Jurkat, Clone E6-1 (cell line): ENCODE results near the gene PROZ.

Experiments used
- DNase-seq: peaks from one replicate; pipeline ENCODE4 v3.0.0-alpha.2; 2011; ENCODE audit warnings: low read depth, low spot score
- H3K4me3 ChIP-seq: 2 replicates; pipeline ENCODE4 v1.5.1; 2011; ENCODE audit warnings: mild to moderate bottlenecking, low read length, control low read depth, moderate library complexity

The PROZ gene

DNA sequence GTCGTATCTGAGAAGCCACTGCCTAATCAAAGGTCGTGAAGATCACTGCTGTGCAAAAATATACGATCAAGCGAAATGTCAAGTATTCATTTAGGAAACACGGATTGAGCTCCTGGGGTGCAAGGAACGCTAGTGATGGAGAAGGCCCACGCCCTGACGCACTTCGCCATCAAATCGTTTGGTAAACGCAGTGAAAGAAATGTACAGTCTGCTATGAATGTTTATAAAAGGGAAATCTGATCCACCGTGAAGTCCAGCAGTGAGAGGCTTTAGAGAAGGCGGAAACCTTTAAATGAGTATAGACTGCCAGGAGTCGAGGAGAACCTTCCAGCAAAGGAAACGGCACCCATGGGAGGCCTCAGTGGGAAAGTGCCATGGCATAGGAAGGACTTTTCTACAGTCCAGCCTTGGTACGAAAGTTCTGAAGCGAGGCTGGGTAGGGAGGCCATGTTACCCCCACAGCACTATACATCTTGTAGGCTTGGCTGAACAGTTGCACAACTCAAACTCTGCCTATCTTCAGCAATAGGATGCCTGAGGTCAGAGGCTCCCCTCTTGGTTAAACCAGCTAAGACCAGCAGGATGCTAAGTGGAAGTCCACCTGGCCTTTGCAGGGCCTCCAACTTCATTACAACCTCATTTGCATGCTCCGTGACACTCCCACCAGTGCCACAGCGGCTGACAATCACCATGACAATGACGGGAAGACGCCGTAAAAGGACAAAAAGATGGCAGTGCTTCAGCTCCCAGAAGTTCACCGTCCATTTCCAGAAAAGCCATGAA, 29.6 kb downstream of the PROZ start:
- no peak overlapping the region for H3K4me3 ChIP-seq
- DNase-seq = no peak

DNA sequence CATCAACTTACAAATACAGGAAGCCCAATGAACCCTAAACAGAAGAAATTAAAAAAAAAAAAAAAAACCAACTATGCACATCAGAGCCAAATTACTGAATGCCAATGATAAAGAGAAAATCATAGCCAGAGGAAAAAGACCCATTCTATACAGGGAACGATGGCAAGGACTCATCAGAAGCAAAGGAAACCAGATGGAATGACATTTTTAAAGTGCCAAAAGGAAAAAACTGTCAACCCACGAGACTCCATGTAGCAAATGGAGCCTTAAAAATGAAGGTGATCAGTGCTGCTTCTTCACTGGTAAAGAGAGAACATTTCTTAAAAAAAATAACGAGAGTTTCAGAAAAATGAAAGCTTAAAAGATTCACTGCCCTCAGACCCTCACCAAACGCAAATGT, 31.7 kb downstream of the PROZ start:
- no peak for DNase-seq

DNA sequence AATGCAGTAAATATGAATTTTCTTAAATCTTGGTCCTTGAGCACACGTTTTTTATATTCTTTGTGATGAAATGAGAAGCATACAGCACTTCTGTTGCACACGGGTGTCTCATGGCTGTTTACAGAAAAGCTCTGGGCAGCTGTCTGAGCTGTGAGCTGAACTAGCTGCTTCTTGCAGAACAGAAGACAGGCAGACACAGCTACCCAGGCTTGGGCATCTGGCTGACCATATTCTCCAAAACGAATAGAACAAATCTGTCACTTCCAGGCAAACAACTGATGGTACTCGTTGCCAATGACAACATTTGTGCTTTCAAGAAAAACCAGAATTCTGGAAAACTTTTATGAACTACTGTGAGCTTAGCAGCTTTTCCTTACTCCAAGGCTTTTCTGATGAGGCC, 33.8 kb downstream of the PROZ start:
- DNase-seq = no peak
- H3K4me3 ChIP-seq = no peak overlapping the region

More for the DNA sequence above, 31.7 kb downstream of the PROZ start:
- no peak overlapping the region for H3K4me3 ChIP-seq

DNA sequence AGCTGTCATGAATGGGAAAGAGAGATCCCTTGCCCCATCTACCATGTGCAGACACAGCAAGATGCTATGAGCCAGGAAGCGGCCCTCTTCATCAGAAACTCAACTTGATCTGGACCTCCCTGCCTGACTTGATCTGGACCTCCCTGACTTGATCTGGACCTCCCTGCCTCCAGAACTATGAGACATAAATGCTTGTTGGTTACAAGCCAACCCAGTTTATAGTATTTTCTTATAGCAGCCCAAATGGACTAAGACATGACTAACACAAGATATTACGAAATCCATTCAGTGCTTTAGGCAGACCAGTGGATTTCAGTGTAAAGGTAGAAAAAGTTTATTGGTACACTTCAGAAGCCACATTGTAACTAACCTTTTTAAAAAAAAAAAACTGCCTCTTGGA, 34.5 kb downstream of the PROZ start:
- H3K4me3 ChIP-seq = no peak overlapping the region
- no peak for DNase-seq

DNA sequence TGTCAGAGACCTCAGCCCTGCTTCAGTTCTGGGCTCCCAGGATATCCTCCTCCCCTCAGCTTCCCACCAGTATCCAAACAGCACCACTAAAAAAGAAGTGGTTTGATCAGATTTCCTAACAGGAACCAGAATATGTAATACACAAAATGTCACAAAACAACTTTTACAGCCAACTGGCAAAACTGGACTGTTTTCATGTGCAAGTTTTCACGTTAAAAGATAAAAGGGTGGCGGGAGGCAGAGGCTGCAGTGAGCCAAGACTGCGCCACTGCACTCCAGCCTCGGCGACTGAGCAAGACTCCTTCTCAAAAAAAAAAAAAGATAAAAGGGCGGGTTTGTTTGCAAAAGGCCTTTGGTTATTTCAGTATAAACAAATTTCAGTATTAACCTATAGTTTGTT, 36.9 kb downstream of the PROZ start:
- H3K4me3 ChIP-seq = no peak overlapping the region
- no peak for DNase-seq

DNA sequence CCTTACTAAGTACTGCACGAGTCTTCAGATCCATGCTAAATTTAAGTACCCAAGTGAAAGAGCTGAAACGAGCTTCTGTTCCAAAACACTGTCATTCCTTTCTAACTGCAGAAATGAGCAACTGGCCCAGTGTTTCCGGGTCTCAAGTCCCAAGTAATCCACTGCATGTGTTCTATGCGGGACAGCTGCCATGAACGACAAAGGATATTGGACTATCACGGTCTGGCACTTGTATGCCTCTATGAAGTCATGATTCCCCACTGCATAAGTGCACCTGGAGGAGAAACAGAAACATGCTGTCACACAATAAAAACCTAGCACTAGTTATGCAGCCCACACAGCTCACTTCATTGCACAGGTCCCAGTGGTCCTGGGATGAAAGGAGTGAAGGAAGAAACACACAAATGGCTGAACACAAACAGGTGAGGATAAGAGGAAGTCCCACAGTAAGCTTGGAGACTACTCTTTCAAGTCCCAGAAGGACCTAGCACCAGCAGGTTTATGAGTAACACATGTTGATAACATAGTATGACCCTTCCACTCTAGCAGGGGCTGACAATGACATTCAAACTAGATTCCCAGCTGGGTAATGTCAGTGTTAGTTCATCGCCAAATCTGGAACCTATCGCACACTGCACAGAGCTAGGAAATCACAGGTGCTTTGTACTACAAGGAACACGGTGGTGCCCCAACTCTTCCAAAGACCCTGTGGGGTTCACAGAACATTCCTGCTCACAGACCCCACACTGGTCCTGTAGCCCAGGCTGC, 38.7 kb downstream of the PROZ start:
- no peak overlapping the region for H3K4me3 ChIP-seq
- no peak for DNase-seq

DNA sequence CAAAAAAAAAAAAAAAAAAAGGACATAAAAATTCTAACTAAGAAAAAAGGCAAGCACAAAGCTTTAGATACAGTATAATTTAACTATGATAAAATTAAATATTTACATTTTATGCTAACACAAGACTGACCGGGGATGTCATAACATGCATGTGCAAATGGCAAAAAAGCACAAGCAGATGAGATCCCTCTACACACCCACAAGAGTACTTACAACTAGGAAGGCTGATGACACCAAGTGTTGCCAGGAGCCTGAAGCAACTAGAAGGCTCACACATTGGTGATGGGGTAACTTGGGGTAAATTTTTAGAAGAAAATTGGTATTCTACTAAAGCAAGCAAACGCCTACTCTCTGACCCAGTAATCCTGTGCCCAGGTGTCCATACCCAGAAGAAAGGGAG, 43.4 kb downstream of the PROZ start:
- no peak for DNase-seq
- H3K4me3 ChIP-seq = no peak overlapping the region

DNA sequence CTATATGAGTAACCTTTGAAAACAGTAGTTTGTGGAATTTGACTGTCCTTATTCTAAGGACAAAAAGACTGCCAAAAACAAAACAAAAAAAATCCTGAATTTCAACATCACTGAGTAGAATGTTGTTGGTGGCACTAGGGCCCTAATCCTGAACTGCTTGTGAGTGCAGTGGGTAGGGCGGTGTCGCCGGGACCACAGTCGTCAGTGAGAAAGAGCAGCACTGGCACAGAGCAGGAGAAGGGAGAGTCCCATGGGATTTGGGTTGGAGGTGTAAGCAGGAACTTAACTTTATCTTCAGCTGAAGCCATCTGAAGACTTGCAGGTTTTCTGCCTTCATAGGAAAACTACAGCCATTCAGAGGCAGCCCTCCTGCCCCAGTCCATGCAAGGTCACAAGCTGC, 44.5 kb downstream of the PROZ start:
- no peak for DNase-seq
- H3K4me3 ChIP-seq = no peak overlapping the region

DNA sequence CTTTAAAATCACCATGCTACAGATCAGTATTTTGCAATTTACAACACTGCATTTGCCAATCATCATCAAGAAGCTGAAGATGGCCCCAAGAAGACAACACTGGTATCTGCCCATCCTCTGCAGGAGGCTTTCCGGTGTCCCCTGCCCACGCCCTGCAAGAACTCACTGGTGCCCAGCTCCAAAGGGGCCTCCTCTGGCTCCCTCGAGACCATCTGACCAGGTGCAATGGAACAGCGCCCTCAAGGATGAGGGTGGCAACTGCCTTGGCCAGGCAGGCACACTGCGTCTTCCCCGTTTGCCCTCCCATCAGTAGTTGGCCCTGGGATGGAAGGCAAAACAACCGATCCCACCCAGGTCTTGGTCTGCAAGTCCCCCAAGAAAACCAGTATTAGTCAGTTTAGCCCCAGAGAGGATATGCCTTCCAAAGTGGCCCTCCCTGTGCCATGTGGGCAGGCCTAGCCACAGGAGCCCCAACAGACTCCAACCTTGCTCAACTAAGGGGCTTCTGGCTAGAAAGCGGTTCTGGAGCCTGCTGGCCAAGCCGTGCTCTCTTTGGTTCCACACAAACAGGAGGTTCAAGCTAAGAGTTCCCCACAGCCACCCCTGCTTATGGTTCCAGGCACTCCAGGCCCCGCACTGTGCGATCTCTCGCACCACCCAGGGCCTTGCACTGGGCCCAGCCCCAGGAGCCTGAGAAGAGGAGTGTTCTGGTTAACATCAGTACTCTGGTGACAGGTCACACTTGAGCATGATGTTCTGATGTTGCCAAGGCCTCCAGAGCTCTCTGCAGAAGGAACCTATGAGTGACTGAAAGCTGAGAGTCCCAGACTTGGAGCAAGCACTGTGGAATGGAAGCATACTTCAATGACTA, 45.3 kb downstream of the PROZ start:
- DNase-seq = no peak
- H3K4me3 ChIP-seq = no peak overlapping the region

DNA sequence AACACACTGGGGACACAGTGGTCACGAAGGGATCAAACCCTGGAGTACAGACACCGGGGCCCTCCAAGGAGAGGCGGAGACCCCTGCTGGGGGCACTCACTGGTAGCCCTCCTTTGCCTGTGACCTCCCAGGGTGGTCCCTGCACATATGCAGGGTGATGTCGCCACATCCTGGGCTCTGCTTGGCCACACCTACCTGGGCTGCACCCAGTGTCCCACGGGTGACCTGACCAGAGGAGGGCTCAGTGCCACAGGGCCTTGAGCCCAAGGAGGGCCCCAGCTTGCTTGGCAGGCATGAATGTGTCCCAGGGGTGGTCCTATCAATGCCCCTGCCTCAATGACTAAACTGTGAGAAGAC, 45.9 kb downstream of the PROZ start:
- no peak overlapping the region for H3K4me3 ChIP-seq
- no peak for DNase-seq

DNA sequence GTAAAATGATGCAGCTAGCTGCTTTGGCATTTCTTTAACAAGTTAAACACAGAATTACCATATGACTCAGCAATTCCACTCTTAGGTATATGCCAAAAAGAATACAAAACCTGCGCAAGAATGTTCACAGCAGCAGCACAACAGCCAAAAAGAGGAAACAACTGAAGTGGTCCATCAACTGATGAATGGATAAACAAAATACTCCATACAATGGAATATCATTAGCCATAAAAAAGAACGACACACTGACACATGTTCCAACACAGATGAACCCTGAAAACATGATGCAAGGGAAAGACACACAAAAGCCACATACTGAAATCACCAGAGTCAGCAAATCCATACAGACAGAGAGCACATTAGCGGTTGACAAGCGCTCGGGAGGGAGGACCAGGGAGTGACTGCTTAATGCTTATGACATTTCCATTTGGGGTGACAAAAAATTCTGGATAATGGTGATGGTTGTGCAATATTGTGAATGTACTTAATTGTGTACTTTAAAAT, 47.0 kb downstream of the PROZ start:
- no peak for DNase-seq
- H3K4me3 ChIP-seq = no peak overlapping the region

DNA sequence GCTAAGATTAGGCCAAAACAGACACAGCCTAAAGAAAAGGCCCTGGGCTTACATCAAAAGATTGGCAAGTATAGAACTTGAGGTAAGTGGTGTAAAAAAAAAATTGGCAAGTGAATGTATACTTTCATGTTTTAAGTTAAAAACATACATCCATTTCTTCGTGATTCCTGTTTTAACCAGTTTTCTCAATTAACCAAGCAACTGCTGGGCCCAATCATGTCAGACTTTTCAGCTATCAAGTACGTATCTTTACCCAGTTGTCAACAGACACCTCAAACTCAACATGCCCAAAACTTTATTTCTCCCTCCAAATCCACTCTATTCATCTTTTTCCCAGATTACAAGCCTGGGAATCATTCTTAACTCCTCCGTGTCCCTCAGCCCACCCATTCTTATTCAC, 49.0 kb downstream of the PROZ start:
- no peak for DNase-seq
- H3K4me3 ChIP-seq = peak overlapping the region; percentile 91

DNA sequence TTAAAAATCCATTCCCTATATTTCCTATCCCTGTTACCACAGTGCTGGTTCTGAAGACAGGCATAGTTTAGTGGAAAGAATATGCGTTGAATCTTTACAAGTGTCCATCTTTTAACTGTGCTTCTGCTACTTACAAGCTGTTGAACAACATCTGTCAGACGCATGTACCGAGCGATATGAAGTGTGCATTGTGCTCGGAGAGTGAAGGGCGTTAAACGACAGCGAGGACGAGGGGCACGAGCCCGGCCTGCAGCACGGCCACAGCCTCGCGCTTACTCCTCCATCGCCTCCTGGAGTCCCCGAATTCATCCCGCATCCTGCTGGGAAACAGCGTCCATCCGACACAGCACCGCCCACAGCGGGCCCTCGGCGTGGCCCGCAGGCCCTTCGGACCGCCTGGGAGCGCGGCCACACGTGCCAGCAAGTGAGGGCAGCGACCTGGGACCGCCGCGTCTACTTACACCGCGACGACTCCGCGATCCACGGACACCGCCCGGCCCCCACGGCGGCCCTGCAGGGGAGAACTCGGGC, 49.5 kb downstream of the PROZ start:
- H3K4me3 ChIP-seq = peak overlapping the region; percentile 91
- peak; percentile 29 for DNase-seq

DNA sequence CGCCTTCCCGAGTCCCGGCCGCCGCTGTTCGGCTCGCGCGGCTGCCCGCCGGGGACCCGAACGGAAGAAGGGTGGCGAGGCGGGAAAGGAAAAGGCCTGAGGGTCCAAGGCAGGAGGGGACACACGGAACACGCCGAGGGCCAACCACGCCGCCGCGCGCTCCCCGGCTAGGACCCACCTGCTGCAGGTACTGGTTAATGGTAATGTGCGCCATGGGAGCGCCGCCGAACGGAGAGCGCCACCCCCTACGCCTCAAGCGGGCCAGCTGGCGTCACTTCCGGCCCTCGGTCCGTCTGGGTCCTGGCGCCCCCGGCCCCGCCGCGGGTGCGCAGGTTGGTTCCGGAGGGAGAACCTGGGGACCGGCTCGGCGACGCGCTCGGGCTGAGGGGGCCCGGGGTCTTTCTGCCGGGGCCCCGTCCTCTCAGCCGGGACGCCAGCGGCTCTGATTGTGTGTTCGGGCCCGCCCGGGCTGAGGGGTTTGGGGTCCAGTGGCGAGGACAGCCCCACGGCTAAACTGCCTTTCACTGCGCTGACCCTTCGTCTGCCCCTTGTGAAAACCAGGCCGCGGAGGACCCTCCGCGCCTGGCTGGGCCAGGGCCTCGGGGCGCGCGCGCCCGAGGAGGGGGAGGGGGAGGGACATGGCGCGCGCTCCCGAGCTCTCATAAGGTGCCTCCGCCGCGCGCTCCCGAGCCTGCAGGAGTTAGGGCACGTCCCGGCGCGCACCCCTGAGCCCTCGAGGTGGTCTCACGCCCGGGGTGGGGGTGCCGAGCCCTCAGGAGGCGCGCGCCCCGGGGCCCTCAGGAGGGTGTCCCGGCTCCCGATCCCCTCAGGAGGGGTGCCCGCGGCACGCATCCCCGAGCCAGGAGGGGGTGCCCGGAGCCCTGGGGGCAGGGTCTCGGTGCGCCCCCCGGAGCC, 50.2 kb downstream of the PROZ start, which contains the start of gene PCID2:
Gene PCID2 (minus strand): TSS at position 249 of the 915 bp plus-strand sequence. CDS start 35 bp downstream, at position 214.
- DNase-seq = peak; percentile 86
- peak within 1 kb of the TSS; percentile 91 for H3K4me3 ChIP-seq

DNA sequence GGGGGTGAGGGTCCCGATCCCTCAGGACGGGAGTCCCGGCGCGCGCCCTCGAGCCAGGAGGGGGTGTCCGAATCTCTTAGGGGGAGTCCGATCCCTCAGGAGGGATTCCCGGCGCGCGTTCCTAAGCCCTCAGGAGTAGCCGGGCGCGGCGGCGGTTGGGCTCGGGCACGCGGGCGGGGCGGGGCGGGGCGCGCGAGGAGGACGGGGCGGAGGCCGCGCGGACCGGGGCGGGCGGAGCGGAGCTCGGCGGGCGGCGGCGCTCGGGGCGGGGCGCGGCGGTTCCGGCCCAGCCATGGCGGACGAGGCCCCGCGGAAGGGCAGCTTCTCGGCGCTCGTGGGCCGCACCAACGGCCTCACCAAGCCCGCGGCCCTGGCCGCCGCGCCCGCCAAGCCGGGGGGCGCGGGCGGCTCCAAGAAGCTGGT, 50.9 kb downstream of the PROZ start, which contains the start of gene CUL4A:
Gene CUL4A (plus strand): TSS at position 278 of the 423 bp plus-strand sequence. CDS start 15 bp downstream, at position 293.
- peak; percentile 29 for DNase-seq
- peak within 1 kb of the TSS; percentile 91 for H3K4me3 ChIP-seq

DNA sequence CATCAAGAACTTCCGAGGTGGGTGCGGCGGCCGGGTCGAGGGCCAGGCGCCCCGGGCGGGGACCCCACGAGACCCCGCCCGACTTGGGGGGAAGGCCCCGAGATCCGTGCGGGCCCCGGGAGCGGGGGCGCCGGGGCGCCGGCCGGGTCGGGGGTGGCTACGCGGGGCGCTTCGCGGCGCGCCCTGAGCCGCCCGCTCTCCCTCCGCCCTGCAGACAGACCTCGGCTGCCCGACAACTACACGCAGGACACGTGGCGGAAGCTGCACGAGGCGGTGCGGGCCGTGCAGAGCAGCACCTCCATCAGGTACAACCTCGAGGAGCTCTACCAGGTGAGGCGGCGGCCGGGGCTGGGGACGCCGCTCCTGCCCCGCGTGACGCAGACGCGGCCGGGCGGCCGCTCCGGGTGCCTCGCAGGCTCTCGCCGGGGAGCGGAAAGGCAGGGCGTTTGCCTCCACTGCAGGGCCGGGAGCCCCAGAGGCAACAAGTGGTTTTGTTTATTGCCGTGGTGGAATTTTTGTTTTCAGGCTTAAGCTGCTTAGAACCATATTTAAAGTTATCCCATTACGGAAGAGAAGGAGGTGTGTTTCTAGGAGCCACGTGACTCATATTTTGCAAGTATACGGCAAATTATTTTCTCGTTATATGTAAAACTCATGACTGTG, 51.4 kb downstream of the PROZ start:
- DNase-seq = peak; percentile 54
- peak overlapping the region; percentile 67 for H3K4me3 ChIP-seq

DNA sequence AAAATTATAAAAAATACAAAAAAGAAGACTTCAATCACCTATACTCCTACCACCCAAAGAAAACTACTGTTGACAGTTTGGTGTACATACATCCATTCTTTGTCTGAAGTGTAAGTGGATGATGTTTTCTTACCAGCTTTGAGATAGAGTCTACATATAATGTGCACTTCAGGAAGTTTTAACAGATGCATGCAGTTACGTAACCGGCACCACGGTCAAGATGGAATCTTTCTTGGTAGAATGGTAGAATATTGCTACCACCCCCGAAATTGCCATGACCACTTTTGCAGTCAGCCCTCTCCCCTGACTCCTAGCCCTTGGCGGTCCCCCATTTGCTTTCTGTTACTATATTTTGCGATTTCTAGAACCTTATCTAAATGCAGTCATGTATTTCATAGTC, 52.4 kb downstream of the PROZ start:
- no peak for DNase-seq
- H3K4me3 ChIP-seq = peak overlapping the region; percentile 67

DNA sequence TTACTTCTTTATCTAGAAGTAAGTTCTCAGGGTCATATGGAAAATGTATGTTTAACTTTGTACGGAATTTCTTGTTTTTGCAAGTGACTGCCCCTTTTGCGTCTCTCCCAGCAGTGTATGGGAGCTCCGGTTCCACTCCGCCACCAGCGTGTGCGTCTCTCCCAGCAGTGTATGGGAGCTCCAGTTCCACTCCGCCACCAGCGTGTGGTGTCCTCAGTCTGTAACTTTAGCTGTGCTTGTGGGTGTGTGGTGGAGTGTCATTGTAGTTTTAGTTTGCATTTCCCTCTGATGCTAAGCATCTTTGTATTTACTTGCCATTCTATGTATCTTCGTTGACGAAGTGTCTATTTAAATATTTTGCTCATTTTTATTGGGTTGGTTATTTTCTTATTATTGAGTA, 53.3 kb downstream of the PROZ start:
- DNase-seq = peak; percentile 29
- H3K4me3 ChIP-seq = no peak overlapping the region
